T-helper 17 cell (primary cell): ENCODE results near the gene DIP2C. TPM values are rescaled to one million over a fixed set of nuclear protein-coding genes. Genes with fewer than 3 reads are reported as not detected.

Experiments used
- ATAC-seq: fragments of 150-1000 bp; cut with Tn5 transposase; 2 replicates; pipeline ENCODE4 v1.10.0; 2021; ENCODE audit warnings: mild to moderate bottlenecking, moderate library complexity
- DNase-seq, 3 donors: peaks; one replicate each; pipeline versions ENCODE4 v3.0.0 to v3.0.0-alpha.2; 2020 to 2021
- H3K9me3 ChIP-seq: one replicate; pipeline ENCODE4 v1.7.0; 2013; ENCODE audit warnings: low read length, mild to moderate bottlenecking; ENCODE audit not compliant: control insufficient read depth, poor library complexity, severe bottlenecking
- H3K27ac Mint-ChIP-seq: one replicate; pipeline ENCODE4 v1.8.0; 2022; ENCODE audit warnings: mild to moderate bottlenecking, moderate library complexity, mixed read lengths
- H3K27me3 Mint-ChIP-seq: one replicate; pipeline ENCODE4 v1.8.0; 2022; ENCODE audit warnings: mixed read lengths
- H3K36me3 Mint-ChIP-seq: one replicate; pipeline ENCODE4 v1.8.0; 2022; ENCODE audit warnings: low read depth, mixed read lengths
- H3K4me1 Mint-ChIP-seq: one replicate; pipeline ENCODE4 v1.8.0; 2022; ENCODE audit warnings: mild to moderate bottlenecking, mixed read lengths
- H3K4me3 Mint-ChIP-seq: one replicate; pipeline ENCODE4 v1.8.0; 2022; ENCODE audit warnings: mild to moderate bottlenecking, moderate library complexity, mixed read lengths
- total RNA-seq, 4 donors: library from RNA in 2 of 4; stranded (reverse) in 2 of 4; gene quantifications; one replicate each; pipeline ENCODE4 v1.2.3 and lab custom pipeline; 2022 to 2026

The DIP2C gene
- total RNA-seq, 2 donors from 2014 or later, result 4.1 to 6.0 TPM

DNA sequence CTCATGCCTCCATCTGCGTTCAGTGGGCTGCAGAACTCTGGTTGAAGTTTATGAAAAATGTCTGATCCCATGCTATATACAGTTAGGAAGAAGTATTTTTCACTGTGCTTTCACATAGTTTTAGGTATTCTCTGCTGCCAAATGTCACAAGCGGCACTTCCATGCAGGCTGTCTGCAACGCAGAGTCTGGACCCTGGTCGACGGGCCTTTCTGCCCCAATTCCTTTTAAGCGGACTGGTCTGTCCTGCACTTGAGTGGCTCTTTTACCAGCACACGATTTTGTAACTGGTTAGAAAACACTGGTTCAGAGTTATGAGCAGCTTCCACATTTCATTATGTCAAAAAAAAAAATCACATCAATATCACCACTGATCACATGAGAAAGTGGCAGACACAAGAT, 143.0 kb downstream of the DIP2C start:
- H3K9me3 ChIP-seq, result no peaks in the 10 kb centered on the region
- Mint-ChIP-seq H3K4me3 (no peak overlapping the region), H3K36me3 (peaks cover 6% of the 10 kb centered on the region), H3K27ac (no peak overlapping the region), H3K4me1 (peaks cover 7% of the 10 kb centered on the region), H3K27me3 (peaks cover 64% of the 10 kb centered on the region)
- ATAC-seq, result no peak
- no peak for DNase-seq

DNA sequence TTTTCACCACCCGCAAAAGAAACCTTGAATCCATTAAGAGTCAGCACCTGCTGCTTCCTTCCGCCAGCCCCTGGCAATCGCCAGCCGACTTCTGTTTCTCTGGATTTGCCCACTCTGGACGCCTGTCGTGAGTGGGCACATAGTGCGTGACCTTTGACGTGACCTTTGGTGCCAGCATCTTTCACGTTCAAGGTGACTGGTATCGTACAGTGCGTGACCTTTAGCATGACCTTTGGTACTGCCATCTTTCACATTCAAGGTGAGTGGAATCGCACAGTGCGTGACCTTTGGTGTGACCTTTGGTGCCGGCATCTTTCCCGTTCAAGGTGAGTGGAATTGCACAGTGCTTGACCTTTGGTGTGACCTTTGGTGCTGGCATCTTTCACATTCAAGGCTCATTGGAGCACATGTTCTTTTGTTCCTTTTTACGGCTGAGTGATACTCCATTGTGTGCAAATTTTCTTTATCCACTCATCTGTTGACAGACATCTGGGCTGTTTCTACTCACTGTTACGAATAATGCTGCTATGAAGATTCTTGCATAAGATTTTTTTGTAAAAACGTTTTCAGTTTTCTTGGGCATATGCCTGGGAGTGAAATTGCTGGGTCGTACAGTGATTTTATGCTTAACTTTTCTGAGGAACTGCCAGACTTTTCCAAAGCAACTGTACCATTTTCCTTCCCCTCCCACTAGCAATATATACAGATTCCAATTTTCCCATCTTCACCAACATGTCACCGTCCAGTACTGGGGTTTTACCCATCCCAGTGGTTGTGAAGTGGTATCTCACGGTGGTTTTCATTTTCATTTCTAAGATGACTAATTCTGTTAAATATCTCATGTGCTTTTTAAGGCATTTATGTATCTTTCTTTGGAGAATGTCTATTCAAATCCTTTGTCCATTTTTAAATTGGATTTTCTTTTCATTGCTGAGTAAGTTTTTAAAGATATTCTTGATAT, 145.3 kb downstream of the DIP2C start:
- DNase-seq, result no peak
- no peak for ATAC-seq
- no peak overlapping the region for H3K4me3 Mint-ChIP-seq
- H3K27me3 Mint-ChIP-seq, result peaks cover 69% of the 10 kb centered on the region
- H3K27ac Mint-ChIP-seq, result no peak overlapping the region
- H3K9me3 ChIP-seq, result no peaks in the 10 kb centered on the region
- H3K4me1 Mint-ChIP-seq, result peaks cover 13% of the 10 kb centered on the region
- H3K36me3 Mint-ChIP-seq, result peaks cover 5% of the 10 kb centered on the region

DNA sequence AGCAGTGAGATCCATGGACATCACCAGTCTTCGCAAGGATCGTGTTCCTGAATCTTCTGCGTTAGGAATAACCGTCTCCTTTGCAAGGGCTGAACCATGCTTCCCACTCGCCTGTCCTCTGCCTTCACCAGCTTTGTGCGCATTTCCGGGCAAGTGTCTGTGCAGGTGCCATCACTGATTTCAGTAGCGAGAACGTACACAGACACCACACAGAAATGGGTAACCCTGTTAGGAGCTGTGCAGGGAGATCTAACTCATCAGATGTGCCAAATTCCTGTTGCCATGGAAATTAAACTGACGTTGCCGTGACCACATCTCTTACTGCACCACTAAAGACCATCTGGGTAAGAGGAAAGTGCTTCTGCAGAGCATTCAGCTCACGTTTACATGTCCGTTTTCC, 146.3 kb downstream of the DIP2C start:
- DNase-seq, result no peak
- Mint-ChIP-seq H3K27ac (no peak overlapping the region), H3K4me3 (no peak overlapping the region), H3K4me1 (peaks cover 13% of the 10 kb centered on the region), H3K36me3 (peaks cover 3% of the 10 kb centered on the region), H3K27me3 (peaks cover 70% of the 10 kb centered on the region)
- no peak for ATAC-seq
- H3K9me3 ChIP-seq, result no peaks in the 10 kb centered on the region

DNA sequence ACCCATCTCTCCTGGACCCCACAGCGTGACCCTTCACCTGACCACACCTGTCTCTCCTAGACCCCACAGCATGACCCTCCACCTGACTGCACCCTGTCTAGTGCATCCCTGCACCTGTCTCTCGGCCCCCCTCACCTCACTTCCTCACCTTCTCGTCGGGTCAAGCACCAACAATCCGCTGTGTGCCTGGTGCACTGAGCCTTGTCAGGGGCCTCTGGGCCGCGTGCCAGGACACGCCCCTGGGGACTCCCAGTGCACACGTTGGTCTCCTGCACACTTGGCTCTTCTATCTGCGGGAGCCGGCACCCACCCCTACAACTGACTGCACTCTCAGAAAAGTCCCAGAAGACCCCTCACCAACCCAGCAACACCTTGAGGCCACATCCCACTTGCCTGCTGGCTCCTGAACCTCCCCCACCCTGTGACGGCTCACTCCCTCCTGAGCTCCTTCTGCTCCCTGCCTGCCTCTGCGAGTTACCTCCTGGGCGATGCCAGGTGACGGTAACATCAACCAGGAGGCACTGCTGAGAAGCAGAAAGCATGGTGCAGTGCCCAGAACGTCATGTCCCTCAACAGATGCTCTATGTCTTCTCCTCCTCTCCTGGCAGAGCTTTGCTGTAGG, 147.6 kb downstream of the DIP2C start:
- peaks cover 3% of the 10 kb centered on the region for H3K36me3 Mint-ChIP-seq
- H3K4me3 Mint-ChIP-seq, result peak overlapping the region; percentile 70
- peaks cover 69% of the 10 kb centered on the region for H3K27me3 Mint-ChIP-seq
- H3K4me1 Mint-ChIP-seq, result peaks cover 11% of the 10 kb centered on the region
- no peak for DNase-seq
- no peak overlapping the region for H3K27ac Mint-ChIP-seq
- H3K9me3 ChIP-seq, result no peaks in the 10 kb centered on the region
- ATAC-seq, result no peak

DNA sequence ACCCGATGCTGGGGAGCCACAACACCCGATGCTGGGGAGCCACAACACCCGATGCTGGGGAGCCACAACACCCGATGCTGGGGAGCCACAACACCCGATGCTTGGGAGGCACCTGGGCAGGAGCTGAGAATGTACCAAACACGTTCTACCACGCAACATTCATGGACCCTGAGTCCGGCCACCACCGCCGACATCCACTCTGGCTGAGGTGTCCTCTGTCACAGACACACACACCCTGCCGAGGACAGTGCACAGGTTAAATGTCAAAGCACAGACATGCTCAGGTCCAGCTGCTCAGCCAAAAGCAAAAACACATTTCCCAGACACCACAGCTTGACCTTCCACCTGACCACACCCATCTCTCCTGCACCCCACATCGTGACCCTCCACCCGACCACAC, 148.4 kb downstream of the DIP2C start:
- H3K27ac Mint-ChIP-seq, result no peak overlapping the region
- ATAC-seq (no peak), DNase-seq (no peak)
- no peaks in the 10 kb centered on the region for H3K9me3 ChIP-seq
- no peak overlapping the region for H3K4me3 Mint-ChIP-seq
- H3K4me1 Mint-ChIP-seq, result peaks cover 12% of the 10 kb centered on the region
- peaks cover 3% of the 10 kb centered on the region for H3K36me3 Mint-ChIP-seq
- H3K27me3 Mint-ChIP-seq, result peaks cover 69% of the 10 kb centered on the region

DNA sequence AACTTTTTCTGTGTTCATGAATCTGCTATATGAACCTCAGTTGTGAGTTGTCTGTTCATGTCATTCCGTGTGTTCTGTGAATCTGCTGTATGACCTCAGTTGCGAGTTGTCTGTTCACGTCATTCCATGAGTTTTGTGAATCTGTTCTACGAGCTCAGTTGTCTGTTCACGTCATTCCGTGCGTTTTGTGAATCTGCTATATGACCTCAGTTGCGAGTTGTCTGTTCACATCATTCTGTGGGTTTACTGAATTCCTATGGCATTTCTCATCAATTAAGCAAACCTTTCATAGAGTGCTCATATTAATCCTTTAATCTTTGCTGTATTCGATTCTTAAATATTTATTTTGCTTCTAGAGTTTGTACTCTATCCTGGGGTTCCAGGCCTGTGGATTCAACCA, 150.6 kb downstream of the DIP2C start:
- no peak overlapping the region for H3K27ac Mint-ChIP-seq
- H3K27me3 Mint-ChIP-seq, result peaks cover 63% of the 10 kb centered on the region
- DNase-seq (no peak), ATAC-seq (no peak)
- H3K4me1 Mint-ChIP-seq, result peaks cover 13% of the 10 kb centered on the region
- H3K9me3 ChIP-seq, result no peaks in the 10 kb centered on the region
- no peak overlapping the region for H3K4me3 Mint-ChIP-seq
- peaks cover 3% of the 10 kb centered on the region for H3K36me3 Mint-ChIP-seq

DNA sequence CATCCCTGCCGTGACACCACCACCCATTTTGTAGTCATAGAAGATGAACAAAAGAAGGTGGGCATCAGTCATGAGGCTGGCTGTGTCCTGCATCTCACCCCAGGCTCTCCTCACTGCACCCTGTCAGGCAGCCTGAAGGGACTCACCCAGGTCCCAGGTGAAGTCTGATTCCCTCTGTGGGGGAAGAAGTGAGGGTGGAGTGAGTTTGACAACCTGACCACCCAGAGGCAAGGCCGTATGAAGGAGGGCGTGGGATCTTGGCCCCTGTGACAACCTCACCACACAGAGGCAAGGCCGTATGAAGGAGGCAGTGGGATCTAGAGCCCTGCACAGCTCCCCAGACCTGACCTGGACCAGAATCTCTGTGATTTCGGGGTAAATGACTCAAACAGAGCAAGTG, 152.5 kb downstream of the DIP2C start:
- ATAC-seq (no peak), DNase-seq (no peak)
- Mint-ChIP-seq H3K4me1 (peaks cover 11% of the 10 kb centered on the region), H3K27ac (no peak overlapping the region), H3K4me3 (no peak overlapping the region), H3K36me3 (peaks cover 3% of the 10 kb centered on the region), H3K27me3 (peaks cover 57% of the 10 kb centered on the region)
- no peaks in the 10 kb centered on the region for H3K9me3 ChIP-seq

DNA sequence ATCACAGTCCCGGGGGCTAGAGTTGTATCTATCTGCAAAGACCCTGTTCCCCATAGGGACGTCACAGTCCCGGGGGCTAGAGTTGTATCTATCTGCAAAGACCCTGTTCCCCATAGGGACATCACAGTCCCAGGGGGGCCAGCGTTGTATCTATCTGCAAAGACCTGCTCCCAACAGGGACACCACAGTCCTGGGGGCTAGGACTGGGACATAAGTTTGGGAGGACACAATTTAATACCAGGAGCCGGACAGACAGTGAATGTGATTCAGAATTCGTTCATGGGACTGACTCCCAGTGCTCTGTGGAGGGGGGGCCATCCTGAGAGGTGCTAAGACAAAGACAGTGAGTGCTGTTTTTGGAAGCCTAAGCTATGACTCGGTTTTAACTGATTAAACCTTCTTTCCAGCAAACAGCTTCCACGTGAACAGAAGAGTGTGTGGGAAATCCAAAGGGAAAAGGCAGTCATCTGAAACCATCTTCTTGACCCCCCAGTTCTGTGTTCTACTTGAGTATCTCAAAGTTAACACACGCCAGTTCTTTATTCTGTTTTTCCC, 153.0 kb downstream of the DIP2C start:
- no peak for DNase-seq
- no peak for ATAC-seq
- Mint-ChIP-seq H3K4me1 (peaks cover 8% of the 10 kb centered on the region), H3K27me3 (peaks cover 53% of the 10 kb centered on the region), H3K4me3 (no peak overlapping the region), H3K27ac (no peak overlapping the region), H3K36me3 (no peaks in the 10 kb centered on the region)
- H3K9me3 ChIP-seq, result no peaks in the 10 kb centered on the region

DNA sequence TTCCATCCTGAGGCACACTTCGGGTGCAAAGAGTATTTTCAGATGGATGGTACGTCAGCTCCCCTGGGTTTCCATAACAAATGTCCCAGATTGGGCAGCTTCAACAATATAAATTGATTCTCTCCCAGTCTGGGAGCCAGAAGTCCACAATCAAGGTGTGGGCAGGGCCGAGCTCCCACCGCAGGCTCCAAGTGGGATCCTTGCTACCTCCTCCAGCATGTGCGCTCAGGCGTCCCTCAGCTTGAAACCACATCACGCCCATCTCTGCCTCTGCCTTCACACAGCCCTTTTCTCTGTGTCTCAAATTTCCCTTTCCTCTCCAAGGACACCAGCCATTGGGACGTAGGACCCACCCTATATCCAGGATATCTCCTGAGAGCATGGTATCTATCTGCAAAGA, 153.5 kb downstream of the DIP2C start:
- H3K9me3 ChIP-seq, result no peaks in the 10 kb centered on the region
- Mint-ChIP-seq H3K27me3 (peaks cover 54% of the 10 kb centered on the region), H3K4me3 (no peak overlapping the region), H3K27ac (no peak overlapping the region), H3K4me1 (peaks cover 11% of the 10 kb centered on the region), H3K36me3 (peaks cover 2% of the 10 kb centered on the region)
- no peak for ATAC-seq
- DNase-seq, result no peak

DNA sequence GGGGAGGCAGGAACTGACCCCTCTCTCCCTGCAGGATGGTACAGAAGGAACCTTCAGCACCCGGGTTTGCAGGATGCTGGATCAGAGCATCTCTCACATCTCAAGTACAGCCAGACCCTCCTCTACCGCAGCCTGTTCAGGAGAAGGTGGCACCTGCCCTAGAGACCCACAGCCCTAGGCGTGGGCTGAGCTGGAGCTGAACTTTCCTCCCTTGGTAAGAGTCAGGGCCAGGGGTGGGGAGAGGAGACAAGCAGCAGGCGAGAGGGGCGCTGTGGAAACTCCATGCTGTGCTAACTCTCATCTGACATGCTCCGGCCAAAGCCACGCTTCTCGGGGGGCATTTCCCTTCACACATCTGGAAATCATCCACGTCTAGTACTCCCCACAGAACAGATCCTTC, 154.4 kb downstream of the DIP2C start:
- Mint-ChIP-seq H3K4me3 (no peak overlapping the region), H3K4me1 (peaks cover 8% of the 10 kb centered on the region), H3K27me3 (peaks cover 52% of the 10 kb centered on the region), H3K27ac (no peak overlapping the region), H3K36me3 (peaks cover 2% of the 10 kb centered on the region)
- DNase-seq (no peak), ATAC-seq (no peak)
- no peaks in the 10 kb centered on the region for H3K9me3 ChIP-seq

DNA sequence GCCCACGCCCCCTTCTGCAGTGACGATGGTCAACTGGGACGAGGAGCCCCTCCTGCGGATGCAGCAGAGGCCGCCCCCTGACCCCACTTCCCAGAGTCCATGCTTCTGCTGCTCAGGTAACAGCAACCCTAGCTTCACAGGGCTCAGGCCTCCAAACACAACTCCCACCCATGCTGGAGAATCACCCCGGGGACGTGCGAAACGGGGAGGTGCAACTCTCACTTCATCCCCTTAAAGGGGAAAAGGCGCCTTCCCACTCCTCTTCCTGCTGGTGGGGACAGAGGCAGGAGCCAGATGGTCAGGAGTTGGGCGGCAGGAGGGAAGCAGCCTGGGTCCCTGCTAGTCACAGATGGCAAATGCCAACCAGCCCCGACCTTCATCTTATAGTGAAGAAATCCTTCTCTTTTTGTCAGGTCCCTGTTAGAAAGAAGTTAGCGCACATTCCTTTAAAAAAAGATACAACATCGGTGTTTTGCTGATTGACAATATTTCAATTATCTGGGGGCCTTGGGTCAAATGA, 155.4 kb downstream of the DIP2C start:
- Mint-ChIP-seq H3K36me3 (peaks cover 2% of the 10 kb centered on the region), H3K4me1 (peaks cover 5% of the 10 kb centered on the region), H3K27me3 (peaks cover 43% of the 10 kb centered on the region), H3K4me3 (no peak overlapping the region), H3K27ac (no peak overlapping the region)
- H3K9me3 ChIP-seq, result no peaks in the 10 kb centered on the region
- no peak for DNase-seq
- no peak for ATAC-seq

DNA sequence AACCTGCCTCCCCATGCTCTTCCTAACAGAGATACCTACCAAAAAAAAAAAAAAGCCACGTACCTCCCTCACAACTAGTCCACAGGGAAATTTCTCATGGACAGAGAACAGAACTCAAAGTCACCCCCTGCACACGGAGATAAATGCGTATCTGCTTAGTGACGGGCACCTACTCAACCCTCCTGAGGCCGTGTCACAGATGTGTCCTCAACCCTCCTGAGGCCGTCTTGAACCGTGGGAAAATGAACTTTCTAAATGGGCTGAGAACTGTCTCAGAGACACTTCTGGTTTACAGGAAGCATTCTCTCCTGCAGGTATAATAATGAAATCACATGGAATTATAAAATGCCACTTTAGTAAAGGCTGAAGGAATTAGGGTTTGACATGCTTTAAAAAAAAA, 155.9 kb downstream of the DIP2C start:
- Mint-ChIP-seq H3K27me3 (peaks cover 41% of the 10 kb centered on the region), H3K36me3 (peaks cover 2% of the 10 kb centered on the region), H3K27ac (no peak overlapping the region), H3K4me3 (no peak overlapping the region), H3K4me1 (peaks cover 5% of the 10 kb centered on the region)
- H3K9me3 ChIP-seq, result no peaks in the 10 kb centered on the region
- DNase-seq (no peak), ATAC-seq (no peak)

DNA sequence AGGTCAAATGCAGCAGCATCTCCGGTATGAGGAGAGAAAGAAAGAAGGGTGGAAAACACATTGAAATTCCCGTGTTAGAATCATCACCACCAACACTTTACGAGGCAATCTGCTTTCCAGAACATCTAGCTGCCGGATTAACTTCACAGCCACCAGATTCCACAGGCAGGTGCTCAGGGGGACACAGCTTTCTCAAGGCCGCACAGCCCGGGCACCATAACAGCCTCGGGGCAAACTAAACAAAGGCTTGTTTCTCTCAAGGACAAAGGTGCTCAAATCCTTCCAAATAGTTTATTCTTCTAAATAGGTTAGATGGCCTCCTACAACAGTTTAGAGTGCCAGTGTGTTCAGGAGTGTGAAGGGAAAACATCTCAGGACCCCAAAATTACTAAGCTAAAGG, 156.3 kb downstream of the DIP2C start:
- DNase-seq (no peak), ATAC-seq (no peak)
- Mint-ChIP-seq H3K27me3 (peaks cover 45% of the 10 kb centered on the region), H3K4me1 (peaks cover 5% of the 10 kb centered on the region), H3K4me3 (no peak overlapping the region), H3K36me3 (peaks cover 2% of the 10 kb centered on the region), H3K27ac (no peak overlapping the region)
- H3K9me3 ChIP-seq, result no peaks in the 10 kb centered on the region
